Upper lobe of left lung (tissue), 4 donors: Measurements from ENCODE around the gene CRHR2.

Experiments
- CTCF ChIP-seq, 6 experiments: fragments of 450-650 bp in 4 of 6; fragments of 200-600 bp in 2 of 6; sonication (generic) in 2 of 6; IDR thresholded peaks; one replicate each; pipeline ENCODE4 v1.5.1; 2016 to 2019; ENCODE audit warnings: antibody characterized with exemption in 6 of 6
- EP300 ChIP-seq, 4 donors: sonication (generic); formaldehyde crosslinking; IDR thresholded peaks; one replicate each; pipeline ENCODE4 v1.5.1; 2017; ENCODE audit warnings: antibody characterized with exemption in 4 of 4, control low read depth in 2 of 4
- POLR2A ChIP-seq, 4 donors: fragments of 450-650 bp; IDR thresholded peaks; one replicate each; pipeline ENCODE4 v1.5.1; 2016 to 2017; ENCODE audit warnings: antibody characterized with exemption in 4 of 4, mild to moderate bottlenecking in 2 of 4
- POLR2AphosphoS5 ChIP-seq, 2 donors: sonication (generic); formaldehyde crosslinking; IDR thresholded peaks; one replicate each; pipeline ENCODE4 v1.5.1; 2017; ENCODE audit warnings: antibody characterized with exemption in 2 of 2

DNA sequence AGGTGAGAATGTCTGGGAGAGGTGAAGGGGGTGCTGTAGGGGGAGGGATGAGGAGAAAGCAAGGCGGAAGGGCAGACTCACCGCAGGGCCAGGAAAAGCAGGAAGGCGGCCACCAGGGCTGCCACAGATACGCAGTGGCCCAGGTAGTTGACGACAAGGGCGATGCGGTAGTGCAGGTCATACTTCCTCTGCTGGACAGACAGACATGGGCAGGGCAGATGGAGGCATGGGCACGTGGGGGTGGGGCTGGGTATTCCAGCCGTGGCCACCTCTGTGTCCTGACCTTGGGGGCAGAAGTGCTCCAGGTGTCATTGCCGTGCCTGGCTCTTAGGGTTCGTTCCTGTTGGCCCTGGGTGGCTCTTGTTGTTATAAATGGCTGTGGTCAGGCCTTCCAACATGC is 16.8 kb downstream of the CRHR2 start:
- TF ChIP-seq CTCF (IDR thresholded peaks at IDR 0.05) (no peak), POLR2A (IDR thresholded peaks at IDR 0.05) (no peak), POLR2AphosphoS5 (IDR thresholded peaks at IDR 0.05) (no peak), EP300 (IDR thresholded peaks at IDR 0.05) (no peak)
